GM12878 (cell line): ENCODE measurements around the gene SAMD1. TPM values are rescaled to one million over a fixed set of nuclear protein-coding genes. Genes with fewer than 3 reads are reported as not detected.

Source experiments
- BCLAF1 ChIP-seq: fragments of 450-650 bp; IDR thresholded peaks from 2 replicates; pipeline ENCODE4 v1.6.1; 2017; ENCODE audit warnings: antibody characterized with exemption, mild to moderate bottlenecking, moderate library complexity
- CEBPZ ChIP-seq: fragments of 150-350 bp; IDR thresholded peaks from 2 replicates; pipeline ENCODE4 v1.6.1; 2016; ENCODE audit warnings: low read depth, low read length
- CREM ChIP-seq: IDR thresholded peaks from 2 replicates; pipeline ENCODE4 v1.6.1; 2014; ENCODE audit warnings: antibody characterized with exemption, low read depth
- HDAC6 ChIP-seq: fragments of 200-600 bp; sonication (generic); IDR thresholded peaks from one replicate; pipeline ENCODE4 v1.8.0; 2017; ENCODE audit warnings: antibody characterized with exemption; ENCODE audit not compliant: unreplicated experiment
- KLF5 ChIP-seq: fragments of 450-650 bp; IDR thresholded peaks from 2 replicates; pipeline ENCODE4 v1.6.1; 2014; ENCODE audit warnings: mild to moderate bottlenecking; ENCODE audit not compliant: partially characterized antibody
- PBX3 ChIP-seq: IDR thresholded peaks from 2 replicates; pipeline ENCODE4 v1.6.1; 2011; ENCODE audit warnings: mild to moderate bottlenecking, low read depth, low read length, moderate library complexity; ENCODE audit not compliant: insufficient replicate concordance
- RAD51 ChIP-seq: fragments of 450-650 bp; IDR thresholded peaks from 2 replicates; pipeline ENCODE4 v1.6.1; 2016; ENCODE audit warnings: moderate library complexity, mild to moderate bottlenecking, inconsistent platforms
- RFX5 ChIP-seq: IDR thresholded peaks from 2 replicates; pipeline ENCODE4 v1.6.1; 2011; ENCODE audit warnings: low read depth, low read length, improper control_type of control experiment
- SIX5 ChIP-seq: IDR thresholded peaks from 2 replicates; pipeline ENCODE4 v1.6.1; 2011; ENCODE audit warnings: mild to moderate bottlenecking, low read depth, low read length, moderate library complexity; ENCODE audit not compliant: severe bottlenecking
- SMAD1 ChIP-seq: fragments of 450-650 bp; IDR thresholded peaks from 2 replicates; pipeline ENCODE4 v1.6.1; 2018; ENCODE audit warnings: mild to moderate bottlenecking, low read depth; ENCODE audit not compliant: partially characterized antibody
- SMARCA5 ChIP-seq: fragments of 450-650 bp; IDR thresholded peaks from 2 replicates; pipeline ENCODE4 v1.6.1; 2017; ENCODE audit warnings: mild to moderate bottlenecking
- ZNF592 ChIP-seq: fragments of 450-650 bp; IDR thresholded peaks from 2 replicates; pipeline ENCODE4 v1.6.1; 2017; ENCODE audit warnings: mild to moderate bottlenecking, moderate library complexity
- polyA plus RNA-seq, 11 experiments: library from polyadenylated mRNA; depleted of rRNA in 4 of 11; unstranded in 6 of 11; stranded (reverse) in 5 of 11; fragments of >200 nt; fragmentation: Nextera tagmentation in 4 of 11; fragmentation: Illumina TruSeq in 1 of 11; extraction: Ambion mirVana in 4 of 11; extraction: Trizol in 1 of 11; gene quantifications; 1 replicate in 1 of 11; 2 replicates in 10 of 11; pipeline versions ENCODE4 v1.2.1 to v1.2.3, GENCODE V29; 2011 to 2016; ENCODE audit warnings: inconsistent platforms in 2 of 11, missing spikeins in 2 of 11, low read depth in 1 of 11
- total RNA-seq, 4 experiments: library from RNA; depleted of rRNA in 3 of 4; stranded (reverse); fragments of >200 nt in 3 of 4; fragmentation: Illumina TruSeq in 1 of 4; extraction: Trizol in 1 of 4; gene quantifications; 2 replicates each; pipeline versions ENCODE4 v1.2.1 to v1.2.3, GENCODE V29; 2013 to 2021

The SAMD1 gene
- total and polyA plus RNA-seq, 10 of the 15 experiments (the other 5 are each of a cell fraction or from before 2014, with no cell fraction given), result 3.0 to 71.7 (median 19.3) TPM

- TF ChIP-seq RAD51, result no peak
- peak; percentile 91 for TF ChIP-seq CREM
- peak; percentile 81; the same call in 1 of the 2 replicates for TF ChIP-seq RFX5
- no peak for TF ChIP-seq BCLAF1
- peak; percentile 95 for TF ChIP-seq PBX3
- peak; percentile 93 for TF ChIP-seq KLF5
- TF ChIP-seq SIX5, result peak; percentile 27
- no peak for TF ChIP-seq HDAC6
- peak; percentile 95 for TF ChIP-seq CEBPZ
- TF ChIP-seq ZNF592, result no peak
- no peak for TF ChIP-seq SMARCA5
- TF ChIP-seq SMAD1, result no peak
These were observed 27.2 kb upstream of the SAMD1 start, which contains the start of gene PRKACA (continued) for GRCh38 chr19:14117668-14118164.
